Stimulated activated CD4-positive, alpha-beta T cell treated with anti-CD3 and anti-CD28 coated beads, Interleukin-12 subunit alpha, Interleukin-12 subunit beta, amount 100 ng/mL, for 24 hours (primary cell): Measurements from ENCODE around the gene CDK14.
"Not testable (repeated sequence)": the region's sequence is repeated elsewhere in the genome, so short reads cannot be mapped to it uniquely, and the experiment has no call there.

ENCODE experiments used
- DNase-seq, 2 experiments: peaks; one replicate each; pipeline ENCODE4 v3.0.0-alpha.2; 2020; ENCODE audit warnings: low read depth in 2 of 2

CDK14 gene

DNA sequence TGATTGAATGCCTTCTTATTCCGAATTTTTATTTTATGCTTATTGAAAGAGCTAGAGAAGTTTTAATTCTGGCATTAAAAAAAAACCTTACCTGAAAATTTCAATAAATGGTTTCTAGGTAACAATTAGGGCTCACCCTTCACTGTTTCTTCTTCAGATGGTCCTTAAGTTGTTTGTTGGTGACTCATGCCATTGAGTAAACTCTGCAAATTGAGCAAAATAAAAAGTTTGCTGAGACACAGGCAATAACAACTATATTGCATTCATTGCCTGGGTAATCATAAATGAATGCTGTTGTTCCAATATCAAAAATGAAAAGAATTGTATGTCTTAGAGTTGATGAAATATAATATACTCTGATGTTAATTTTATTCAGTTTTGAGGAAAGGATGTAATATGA is 300.3 kb downstream of the CDK14 start:
- DNase-seq, result no peak

DNA sequence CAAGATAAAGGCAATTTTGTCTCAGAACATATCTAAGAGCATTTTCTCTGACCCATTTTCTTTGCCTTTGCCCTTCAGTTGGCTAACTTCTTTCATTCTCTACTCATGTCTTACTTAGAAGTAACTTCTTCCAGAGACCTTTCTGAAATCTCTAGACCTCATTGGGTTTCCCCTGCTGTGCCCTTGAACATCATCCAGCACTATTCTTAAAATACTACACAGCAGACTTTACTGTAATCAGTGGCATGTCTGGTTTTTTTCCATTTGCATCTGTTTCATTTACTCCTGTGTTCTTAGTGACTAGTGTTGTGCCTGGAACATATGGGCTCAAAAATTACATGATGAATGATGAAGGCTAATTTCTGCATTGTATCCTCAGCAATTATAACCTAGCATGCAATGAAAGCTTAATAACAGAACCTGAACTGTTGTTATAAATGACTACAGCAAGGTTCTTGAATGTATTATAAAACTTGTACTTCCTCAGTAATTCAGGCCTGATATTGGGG is 301.9 kb downstream of the CDK14 start:
- no peak for DNase-seq

DNA sequence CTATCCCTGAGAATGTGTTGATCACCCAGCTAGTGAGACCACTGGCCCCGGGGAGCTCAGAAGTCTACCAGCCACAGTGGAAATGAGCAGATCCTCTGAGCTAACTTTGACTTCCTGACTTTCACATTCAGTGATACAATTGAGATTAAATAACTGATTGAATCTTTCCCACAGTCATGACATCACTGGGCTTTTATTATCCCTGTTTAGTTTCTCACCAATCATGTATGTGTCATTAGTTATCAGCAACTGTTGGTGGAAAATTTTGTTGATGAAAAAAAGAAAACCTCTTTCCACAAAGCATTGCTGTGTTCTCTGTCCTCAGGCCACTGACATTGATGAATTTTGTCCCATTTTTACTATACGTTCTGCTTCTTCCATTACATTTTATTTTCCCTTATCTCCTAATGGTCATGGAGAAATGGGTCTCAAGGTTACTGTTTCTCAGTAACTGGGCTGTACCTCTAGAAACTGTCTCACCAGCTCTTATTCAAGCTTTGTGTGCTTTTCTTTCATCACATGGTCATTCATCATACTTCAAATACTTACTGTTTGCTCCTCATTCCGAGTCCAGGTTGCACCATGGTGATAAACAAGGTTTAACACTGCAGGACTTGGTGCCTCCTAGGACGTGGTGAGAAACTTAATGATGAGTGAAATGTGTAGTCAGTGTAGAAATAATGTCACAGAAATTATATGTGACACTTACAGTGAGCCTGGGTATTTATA is 304.7 kb downstream of the CDK14 start:
- no peak for DNase-seq

DNA sequence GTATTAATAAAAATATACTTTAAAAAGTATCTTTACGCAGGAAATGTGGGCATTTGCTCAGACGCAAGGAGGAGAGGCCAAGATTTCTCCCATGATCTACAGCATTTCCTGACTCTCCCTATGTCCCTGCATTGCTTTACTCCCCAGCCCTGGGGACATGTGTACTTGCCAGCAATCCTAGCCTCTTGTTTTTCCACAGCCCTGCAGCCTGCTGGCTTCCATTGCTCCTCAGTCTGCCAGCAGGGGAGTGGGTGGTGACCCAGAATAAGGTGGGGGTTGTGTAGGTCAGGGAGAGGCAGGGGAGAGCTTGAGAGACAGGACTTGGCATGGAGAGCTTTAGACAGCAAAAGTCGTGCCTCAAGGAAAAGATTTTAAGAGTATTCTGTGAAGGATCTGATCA is 307.7 kb downstream of the CDK14 start:
- DNase-seq, result no peak

DNA sequence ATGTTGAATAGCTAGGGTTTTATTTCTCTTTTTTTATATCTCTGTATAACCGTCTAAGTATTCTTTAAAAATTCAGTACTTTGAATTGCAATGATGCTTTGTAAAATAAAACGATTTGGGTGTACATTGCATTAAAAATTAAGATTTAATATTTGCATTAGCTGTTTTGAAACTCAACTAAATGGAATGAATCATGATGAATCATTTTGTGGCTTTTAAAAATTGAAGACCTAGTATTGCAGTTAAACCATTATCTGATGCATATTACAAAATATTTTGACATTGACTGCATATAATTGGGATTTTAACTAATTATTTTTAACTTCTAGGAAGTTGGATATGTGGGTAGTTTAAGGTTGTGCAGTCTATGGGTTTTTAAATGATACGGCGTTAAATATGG is 314.0 kb downstream of the CDK14 start:
- no peak for DNase-seq

DNA sequence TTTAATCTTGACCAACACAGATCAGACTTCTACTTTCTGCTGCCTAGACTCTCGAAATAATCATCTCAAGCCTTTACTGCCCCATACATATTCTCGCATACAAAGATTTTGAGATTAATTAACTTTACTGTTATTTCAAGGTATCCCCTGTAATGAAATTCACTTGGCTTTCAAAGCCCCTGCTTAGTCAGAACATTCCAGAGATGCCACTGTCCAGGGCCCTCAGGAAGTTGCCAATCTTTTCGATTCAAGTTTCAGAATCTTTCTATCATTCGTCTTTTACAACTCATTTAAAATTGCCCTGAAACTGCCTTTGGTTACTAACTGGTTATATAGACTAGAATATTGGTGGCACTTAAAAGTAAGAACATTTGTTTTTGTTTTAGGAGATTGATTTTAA is 320.2 kb downstream of the CDK14 start:
- DNase-seq, result no peak

DNA sequence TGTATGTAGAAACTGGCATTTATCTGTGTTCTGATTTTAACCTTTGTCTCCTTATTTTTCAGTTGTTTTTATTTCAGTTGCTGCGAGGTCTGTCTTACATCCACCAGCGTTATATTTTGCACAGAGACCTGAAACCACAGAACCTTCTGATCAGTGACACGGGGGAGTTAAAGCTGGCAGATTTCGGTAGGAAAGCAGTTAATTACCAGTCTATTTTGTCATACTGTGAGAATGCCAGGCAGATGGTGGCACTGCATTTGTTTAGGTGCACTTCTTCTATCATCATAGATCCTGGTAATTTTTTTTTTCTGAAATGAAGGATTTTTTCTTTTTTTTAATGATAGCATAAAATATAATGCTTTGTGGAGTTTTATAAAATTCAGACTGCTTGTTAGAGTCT is 321.4 kb downstream of the CDK14 start:
- no peak for DNase-seq

DNA sequence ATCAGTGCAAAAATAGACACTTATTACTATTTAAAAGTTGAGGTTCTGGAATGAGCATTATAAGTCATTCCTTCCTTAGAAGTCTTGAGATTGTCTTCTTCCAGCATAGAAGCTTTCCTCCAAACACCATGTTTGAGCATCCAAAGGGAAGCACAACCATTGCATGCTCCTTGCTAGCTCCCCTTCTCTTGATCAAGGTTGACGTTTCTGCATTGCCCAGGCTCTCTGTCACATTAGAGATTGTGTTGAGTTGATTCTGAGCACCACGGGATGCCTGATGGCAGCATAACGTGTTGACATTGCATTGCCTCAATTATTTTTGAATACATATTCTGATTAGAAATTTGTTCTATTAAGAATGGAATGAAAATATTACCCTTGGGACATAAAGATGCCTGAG is 322.2 kb downstream of the CDK14 start:
- no peak for DNase-seq

DNA sequence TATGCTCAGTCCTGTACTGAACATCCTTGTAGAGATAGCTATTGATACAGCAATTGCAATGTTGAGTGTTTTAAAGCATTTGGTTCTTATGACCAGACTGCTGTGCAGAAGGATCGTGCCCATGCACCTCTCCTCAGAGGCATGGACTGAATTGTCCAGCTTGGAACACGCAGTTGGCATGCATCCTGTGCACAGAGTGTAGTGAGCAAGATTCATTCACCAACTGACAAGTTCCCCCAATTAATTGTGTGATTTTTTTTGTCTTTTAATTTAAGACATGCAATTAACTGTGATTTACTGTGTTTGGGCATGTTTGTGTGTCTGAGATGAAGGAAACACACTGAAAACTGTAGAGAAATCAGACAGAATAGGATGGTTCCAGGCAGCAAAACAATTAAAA is 323.7 kb downstream of the CDK14 start:
- no peak for DNase-seq

DNA sequence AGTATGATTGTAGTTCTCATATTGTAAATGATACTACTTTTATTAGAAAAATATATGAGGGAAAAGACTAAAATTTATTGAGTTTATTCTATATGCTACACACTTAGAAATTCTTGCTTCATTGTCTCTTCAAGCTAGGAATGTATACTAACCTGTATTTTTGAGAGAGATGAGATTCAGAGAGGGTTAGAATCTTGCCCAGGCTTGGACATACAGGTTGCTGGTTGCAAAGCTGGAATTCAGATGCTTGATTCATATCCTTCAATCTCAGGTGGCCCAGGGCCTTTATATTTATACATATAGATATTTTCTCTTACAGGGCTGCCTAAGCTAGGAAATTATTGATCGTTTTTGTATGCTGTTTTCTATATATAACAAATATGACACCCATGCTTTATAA is 324.2 kb downstream of the CDK14 start:
- DNase-seq, result no peak

DNA sequence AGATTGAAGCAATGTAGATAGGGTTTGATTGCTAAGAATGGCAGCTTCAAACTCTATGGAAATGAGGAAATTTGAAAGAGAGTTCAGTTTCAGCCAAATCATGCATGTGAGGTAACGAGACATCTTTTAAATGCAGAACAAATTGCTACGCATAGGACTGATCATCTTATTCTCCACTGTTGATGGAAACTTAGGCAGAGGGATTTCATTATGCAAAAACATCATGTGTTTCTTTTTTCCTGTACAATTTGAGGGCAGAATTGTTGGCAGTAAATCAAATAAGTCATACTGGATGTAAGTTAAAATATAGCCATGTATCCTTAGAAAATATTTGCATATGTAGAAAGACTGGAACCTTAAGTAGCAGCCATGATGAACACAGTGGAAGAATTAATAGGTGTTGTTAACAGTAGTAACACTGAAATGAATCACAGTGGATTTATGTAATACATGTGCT is 327.4 kb downstream of the CDK14 start:
- no peak for DNase-seq

DNA sequence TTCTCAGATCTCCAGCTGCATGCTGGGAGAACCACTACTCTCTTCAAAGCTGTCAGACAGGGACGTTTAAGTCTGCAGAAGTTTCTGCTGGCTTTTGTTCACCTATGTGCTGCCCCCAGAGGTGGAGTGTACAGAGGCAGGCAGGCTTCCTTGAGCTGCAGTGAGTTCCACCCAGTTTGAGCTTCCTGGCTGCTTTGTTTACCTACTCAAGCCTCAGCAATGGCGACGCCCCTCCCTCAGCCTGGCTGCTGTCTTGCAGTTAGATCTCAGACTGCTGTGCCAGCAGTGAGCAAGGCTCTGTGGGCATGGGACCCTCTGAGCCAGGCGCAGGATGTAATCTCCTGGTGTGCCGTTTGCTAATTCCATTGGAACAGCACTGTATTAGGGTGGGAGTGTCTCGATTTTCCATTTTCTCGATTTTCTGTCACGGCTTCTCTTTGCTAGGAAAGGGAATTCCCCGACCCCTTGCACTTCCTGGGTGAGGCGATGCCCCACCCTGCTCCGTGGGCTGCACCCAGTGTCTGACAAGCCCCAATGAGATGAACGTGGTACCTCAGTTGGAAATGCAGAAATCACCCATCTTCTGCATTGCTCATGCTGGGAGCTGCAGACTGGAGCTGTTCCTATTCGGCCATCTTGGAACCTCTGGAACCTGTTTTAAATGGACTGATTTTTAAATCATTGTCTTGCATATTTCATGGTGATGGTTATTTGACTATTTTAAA is 332.7 kb downstream of the CDK14 start:
- not testable (repeated sequence) for DNase-seq

DNA sequence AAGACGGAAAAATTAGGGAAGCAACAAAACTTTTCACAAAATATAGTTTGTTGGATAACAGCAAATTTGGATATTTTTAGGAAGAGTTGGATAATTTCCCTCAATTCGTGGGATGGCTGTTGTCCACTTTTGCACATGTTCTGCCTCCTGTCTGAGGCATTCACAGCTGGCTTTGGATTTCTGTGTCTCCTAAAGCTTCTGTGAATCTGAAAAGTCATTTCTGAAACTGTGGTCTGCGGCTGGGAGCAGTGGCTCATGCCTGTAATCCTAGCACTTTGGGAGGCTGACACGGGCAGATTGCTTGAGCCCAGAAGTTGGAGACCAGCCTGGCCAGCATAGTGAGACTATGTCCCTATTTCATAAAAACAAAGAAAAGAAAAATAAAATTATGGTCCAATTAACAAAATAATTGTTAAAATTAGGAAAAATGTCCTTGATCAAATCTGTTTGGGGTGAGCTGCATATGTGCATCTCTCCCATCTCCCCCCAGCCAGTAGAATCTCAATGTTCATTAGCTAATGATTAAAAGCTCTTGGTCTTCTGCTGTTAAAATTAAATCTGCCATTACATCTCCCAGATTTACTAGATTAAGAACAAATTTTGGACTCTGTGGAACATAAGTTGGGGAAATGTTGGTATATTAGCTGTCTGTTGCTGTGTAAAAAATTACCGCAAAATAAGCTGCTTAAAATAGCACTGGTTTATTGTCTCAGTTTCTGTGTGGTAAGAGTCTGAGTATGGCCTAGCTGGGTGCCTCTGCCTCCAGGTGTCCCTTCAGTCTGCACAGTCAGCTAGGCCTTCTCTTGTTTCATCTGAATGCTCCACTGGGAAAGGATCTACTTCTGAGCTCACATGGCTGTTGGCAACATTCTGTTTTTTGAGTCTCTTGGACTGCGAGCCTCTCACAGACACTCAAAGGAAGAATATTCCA is 336.1 kb downstream of the CDK14 start:
- DNase-seq, result no peak

DNA sequence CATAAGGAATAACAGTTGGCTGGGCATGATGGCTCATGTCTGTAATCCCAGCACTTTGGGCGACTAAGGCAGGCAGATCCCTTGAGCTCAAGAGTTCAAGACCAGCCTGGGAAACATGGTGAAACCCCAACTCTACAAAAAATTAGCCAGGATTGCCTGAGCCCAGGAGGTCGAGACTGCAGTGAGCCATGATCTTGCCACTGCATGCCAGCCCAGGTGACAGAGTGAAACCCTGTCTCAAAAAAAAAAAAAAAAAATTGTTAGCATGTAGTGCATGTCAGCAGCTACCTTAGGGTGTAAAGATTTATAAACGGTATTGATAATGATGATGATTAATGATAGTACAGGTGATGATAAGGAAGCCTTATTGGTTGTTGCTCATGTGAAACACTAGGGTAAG is 336.9 kb downstream of the CDK14 start:
- no peak for DNase-seq

DNA sequence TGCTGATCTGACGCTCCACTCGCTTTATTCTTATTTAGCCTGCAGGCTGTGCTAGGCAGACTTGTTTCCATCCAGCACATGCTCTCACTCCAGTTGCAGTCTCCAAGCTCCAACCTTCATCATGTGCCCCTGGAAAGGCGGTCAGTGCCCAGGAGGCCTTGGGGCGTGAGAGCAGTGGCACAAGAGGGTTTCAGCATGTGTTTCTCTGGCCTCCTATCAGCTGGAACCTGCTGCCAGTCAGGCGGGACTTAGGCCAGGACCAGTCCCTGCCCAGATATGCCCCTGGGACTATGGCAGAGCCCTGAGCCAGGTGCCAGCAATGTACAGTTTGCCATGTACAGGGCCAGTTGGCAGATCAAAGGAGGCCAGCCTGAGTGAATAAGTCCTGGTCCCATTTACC is 337.9 kb downstream of the CDK14 start:
- no peak for DNase-seq

DNA sequence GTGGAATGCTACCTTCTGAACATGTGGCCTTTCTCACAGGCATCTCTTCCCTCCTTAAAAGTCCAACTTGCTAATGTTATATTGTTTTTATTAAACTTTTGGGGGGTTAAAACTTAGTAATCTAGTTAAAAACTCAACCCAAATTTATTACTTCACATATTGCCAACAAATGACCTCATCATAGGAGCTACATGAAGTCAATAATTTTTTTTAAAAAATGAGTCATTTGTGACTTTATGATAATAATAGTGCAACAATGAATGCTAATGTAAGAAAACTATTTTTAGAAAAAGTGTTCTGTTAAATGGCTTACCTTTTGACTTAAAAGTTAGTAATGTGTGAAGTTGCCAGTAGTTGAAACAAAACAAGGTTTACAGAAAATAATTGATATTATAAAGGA is 342.2 kb downstream of the CDK14 start:
- DNase-seq, result no peak

DNA sequence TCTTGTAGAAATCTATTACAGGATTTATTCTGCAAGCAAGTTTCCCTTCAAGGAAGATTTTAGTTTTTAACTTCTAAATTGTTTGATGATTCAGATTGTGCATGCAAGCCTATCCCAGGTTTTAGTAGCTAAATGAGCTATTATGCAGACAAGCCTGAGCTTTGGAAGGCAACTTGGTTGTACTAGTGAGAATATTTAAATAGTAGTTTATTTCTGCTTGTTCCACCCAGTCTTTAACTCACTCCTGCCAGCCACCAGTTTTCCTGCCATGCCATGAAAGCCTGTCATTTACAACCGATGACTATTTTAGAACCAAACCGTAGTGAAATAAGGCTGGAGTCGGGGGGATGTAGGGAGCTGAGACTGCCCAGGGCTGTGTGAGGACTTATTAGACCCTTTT is 343.5 kb downstream of the CDK14 start:
- DNase-seq, result no peak

DNA sequence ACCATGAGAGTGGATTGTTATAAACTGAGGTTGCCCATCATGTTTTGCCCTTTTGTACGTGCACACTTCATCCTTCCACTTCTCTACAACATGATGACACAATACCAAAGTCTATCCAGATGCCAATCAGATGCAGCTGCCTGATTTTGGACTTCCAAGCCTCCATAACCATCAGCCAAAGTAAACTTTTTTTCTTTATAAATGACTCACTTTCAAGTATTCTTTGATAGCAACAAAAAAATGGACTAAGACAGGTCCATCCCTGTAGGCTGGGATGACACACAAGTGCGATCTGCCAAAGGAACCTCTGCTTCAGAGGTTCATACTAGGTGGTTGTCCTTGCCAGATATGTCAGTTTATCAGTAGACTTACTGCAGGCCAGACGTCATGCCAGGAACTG is 347.9 kb downstream of the CDK14 start:
- DNase-seq, result no peak

DNA sequence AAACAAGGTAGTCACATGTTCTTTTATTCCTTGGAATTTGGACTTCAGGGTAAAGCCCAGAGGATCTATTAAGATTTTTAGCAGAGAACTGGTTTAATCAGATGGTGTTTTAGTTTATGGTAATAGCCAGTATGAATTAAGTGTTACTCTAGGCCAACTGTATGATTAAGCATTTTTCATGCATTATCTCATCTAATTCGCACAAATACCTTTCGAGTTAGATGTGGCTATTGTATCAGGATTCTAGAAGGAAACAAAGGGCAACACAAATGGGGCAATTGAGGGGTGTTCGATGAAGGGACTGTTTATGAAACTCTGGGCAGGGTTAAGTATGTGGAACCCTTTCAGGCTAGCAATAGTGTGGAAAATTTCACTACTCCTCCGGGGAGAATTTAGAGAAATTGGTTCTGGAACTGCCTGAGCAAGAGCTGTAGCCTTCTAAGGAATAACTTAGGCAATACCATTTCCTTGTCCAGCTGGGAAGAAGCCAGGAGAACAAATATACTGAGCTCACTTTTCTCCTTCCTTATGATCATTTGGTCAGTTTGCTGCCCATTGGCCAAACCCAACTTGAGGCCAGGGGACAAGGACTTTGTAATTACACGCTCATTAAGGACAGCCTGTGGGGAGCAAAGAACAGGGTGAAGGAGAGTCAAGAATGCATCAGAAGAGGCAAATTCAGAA is 349.1 kb downstream of the CDK14 start:
- DNase-seq, result no peak

DNA sequence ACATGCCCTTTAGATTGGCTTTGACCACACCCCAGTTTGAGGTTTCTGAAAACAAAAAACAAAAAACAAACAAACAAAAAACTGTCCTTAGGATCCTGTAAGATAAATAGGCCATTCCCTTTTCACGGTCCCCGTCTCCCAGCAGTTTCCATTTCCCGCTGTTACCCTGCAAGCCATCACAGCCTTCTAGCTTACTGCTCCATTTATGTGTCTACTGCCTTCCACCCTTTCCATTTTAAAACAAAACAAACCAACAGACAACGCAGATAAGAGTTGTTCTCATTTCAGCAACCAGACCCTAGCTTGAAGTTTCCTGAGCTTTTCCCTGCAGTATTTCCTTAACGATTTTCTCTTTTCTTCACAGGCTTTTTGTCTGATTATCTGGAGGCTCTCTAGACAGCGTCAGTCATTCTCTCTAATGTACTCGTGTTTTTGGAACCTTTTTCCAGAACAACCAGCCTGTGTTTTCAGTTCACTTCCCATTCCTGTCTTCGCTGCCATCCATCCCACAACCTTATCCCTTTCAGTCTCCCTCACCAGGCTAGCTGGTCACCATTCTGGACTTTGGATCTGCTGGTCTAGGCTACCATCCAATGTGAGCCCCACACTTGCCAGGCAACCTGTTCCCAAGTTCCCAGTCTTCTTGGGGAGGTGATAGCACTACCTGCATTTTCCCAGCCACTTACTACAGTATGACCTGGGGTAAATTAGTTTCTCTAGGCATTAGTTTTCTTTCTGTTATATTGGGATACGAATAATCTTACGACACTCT is 350.8 kb downstream of the CDK14 start:
- DNase-seq, result no peak

DNA sequence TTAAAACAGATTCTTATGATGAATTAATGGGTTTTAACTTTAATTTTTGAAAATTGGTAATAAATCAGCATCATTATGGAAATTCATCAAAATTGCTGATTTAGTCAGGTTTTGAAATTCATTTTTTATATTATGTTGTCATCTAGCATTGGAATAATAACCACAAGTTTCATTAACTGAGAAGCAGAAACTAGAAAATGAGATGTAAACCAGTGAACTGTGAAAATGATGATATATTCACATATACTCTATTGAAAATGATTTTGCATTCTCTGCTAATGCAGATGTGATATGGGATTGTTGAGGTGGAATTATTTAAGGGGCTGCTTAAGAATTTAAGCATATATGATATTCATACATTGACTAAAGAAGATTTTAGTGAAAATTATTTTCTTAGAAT is 352.0 kb downstream of the CDK14 start:
- DNase-seq, result no peak
